A673 (cell line): ENCODE data around the gene CRNN. TPM values are rescaled to one million over a fixed set of nuclear protein-coding genes. Genes with fewer than 3 reads are reported as not detected.

Experiments used
- BruUV-seq: library from RNA; stranded (reverse); fragments of 400-500 nt; replicated peaks from 2 replicates; lab custom pipeline; 2021; lab: Mats Ljungman, UMichigan
- CTCF ChIA-PET: fragments of 300-600 bp; sonication (Branson Sonifier 250); formaldehyde crosslinking; loops from one replicate; lab custom pipeline; 2022; ENCODE audit warnings: antibody characterized with exemption; lab: Charles Lee
- POLR2A ChIA-PET: fragments of 300-600 bp; sonication (Branson Sonifier 250); formaldehyde crosslinking; loops from one replicate; lab custom pipeline; 2022; ENCODE audit warnings: antibody characterized with exemption; ENCODE audit not compliant: low non-redundant PET; lab: Charles Lee
- DNase-seq: peaks from one replicate; pipeline ENCODE4 v3.0.0-alpha.2; 2015; ENCODE audit warnings: low spot score
- H3K27ac ChIP-seq: fragments of 200-600 bp; sonication (generic); 2 replicates; pipeline ENCODE4 v1.5.1; 2016; ENCODE audit warnings: mixed run types, low read depth, mild to moderate bottlenecking, mixed read lengths, antibody characterized with exemption, low read length; ENCODE audit not compliant: poor library complexity, severe bottlenecking
- H3K27me3 ChIP-seq: fragments of 200-600 bp; sonication (generic); replicated peaks from 2 replicates; pipeline ENCODE4 v1.6.1; 2017; ENCODE audit warnings: mixed run types, low read depth, mild to moderate bottlenecking, mixed read lengths, antibody characterized with exemption, low read length; ENCODE audit not compliant: insufficient read depth, poor library complexity
- H3K36me3 ChIP-seq: fragments of 200-600 bp; sonication (generic); 2 replicates; pipeline ENCODE4 v1.6.1; 2016; ENCODE audit warnings: mixed run types, mild to moderate bottlenecking, mixed read lengths, antibody characterized with exemption, low read length; ENCODE audit not compliant: insufficient read depth, poor library complexity, severe bottlenecking
- H3K4me1 ChIP-seq: fragments of 200-600 bp; sonication (generic); 2 replicates; pipeline ENCODE4 v1.6.1; 2017; ENCODE audit warnings: mixed run types, mild to moderate bottlenecking, mixed read lengths, antibody characterized with exemption, low read length; ENCODE audit not compliant: insufficient read depth, poor library complexity, severe bottlenecking
- H3K4me3 ChIP-seq: fragments of 200-600 bp; sonication (generic); 2 replicates; pipeline ENCODE4 v1.5.1; 2016; ENCODE audit warnings: low read depth, mixed run types, mild to moderate bottlenecking, mixed read lengths, low read length; ENCODE audit not compliant: poor library complexity, severe bottlenecking
- H3K9me3 ChIP-seq: fragments of 200-600 bp; sonication (generic); 2 replicates; pipeline ENCODE4 v1.6.1; 2016; ENCODE audit warnings: mixed run types, low read depth, mild to moderate bottlenecking, mixed read lengths, antibody characterized with exemption, low read length; ENCODE audit not compliant: poor library complexity, severe bottlenecking
- CTCF ChIP-seq: fragments of 300-800, 200-600 bp; sonication (generic); conservative IDR thresholded peaks from 2 replicates; pipeline ENCODE4 v1.5.1; 2017; ENCODE audit warnings: low read depth, mild to moderate bottlenecking, antibody characterized with exemption, low read length, moderate library complexity, mixed read lengths
- EZH2 ChIP-seq: fragments of 200-600 bp; sonication (generic); IDR thresholded peaks from 2 replicates; pipeline ENCODE4 v1.6.1; 2017; ENCODE audit warnings: borderline replicate concordance, low read depth, mild to moderate bottlenecking, mixed read lengths, antibody characterized with exemption, low read length; ENCODE audit not compliant: poor library complexity, severe bottlenecking
- intact Hi-C: fragments of 100-400 bp; cut with micrococcal nuclease; formaldehyde crosslinking; loops from one replicate; pipeline ENCODE4 v1.10.0; 2022; ENCODE audit not compliant: unreplicated experiment
- total RNA-seq: library from RNA; stranded (reverse); gene quantifications from 2 replicates; pipeline ENCODE4 v1.2.3, GENCODE V29; 2021

CRNN gene
- total RNA-seq, 1 experiment from 2014 or later, result not detected

DNA sequence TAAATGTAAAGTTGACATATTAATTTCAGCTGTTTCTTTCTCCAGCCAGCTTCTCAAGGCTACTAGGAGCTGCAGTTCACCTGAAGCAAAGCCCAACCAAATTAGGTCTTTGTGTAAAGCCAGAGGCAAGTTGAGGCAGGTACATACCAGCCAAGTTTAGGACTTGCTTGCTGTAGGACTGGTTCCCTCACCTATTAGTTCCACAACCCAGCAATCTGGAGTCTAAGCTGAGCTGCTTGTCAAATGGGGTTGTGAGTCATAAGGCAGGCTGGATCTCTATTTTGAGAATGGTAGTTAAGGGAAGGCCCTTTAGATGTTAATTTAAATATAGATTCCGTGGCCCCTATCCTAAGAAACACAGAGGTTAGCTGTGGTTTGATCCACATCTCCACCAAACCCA lies 46.6 kb downstream of the CRNN start:
- CTCF ChIA-PET, result no interaction called here
- intact Hi-C loops, result no loop called here
- DNase-seq, result no peak
- H3K27ac ChIP-seq, result no peak overlapping the region
- H3K36me3 ChIP-seq, result no peaks in the 10 kb centered on the region
- BruUV-seq, result no TSS peak
- no peaks in the 10 kb centered on the region for H3K9me3 ChIP-seq
- no peaks in the 10 kb centered on the region for H3K4me1 ChIP-seq
- H3K4me3 ChIP-seq, result no peak overlapping the region
- peaks cover 3% of the 10 kb centered on the region for H3K27me3 ChIP-seq
- POLR2A ChIA-PET, result no interaction called here
- TF ChIP-seq CTCF (no peak), EZH2 (no peak)

DNA sequence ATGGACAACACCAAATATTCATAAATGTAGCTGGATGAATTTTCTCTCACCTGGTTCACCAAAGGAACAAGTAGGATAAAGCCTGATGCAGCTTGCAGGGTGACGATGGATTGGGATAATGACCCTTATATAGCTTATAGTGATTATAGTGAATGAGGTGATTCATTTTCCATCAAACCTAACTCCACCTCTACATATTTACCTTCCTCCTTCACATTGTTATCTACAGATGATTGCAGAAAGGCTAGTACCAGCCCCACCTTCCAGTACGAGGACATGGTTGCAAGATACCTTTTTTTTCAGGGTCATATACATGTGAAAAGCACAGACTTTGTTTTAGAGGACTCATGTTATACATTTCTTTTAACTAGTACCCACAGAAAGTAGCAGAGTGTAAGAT lies 54.2 kb downstream of the CRNN start, which contains the start of gene FLG2:
Gene FLG2 (minus strand): TSS at position 101 of the 400 bp plus-strand sequence. CDS start 1,122 bp downstream, outside the sequence.
- H3K27ac ChIP-seq, result no peak within 1 kb of the TSS
- no peak within 1 kb of the TSS for H3K4me3 ChIP-seq
- no peaks in the 10 kb centered on the region for H3K9me3 ChIP-seq
- CTCF ChIA-PET, result no interaction called here
- H3K4me1 ChIP-seq, result no peaks in the 10 kb centered on the region
- H3K36me3 ChIP-seq, result no peaks in the 10 kb centered on the region
- POLR2A ChIA-PET, result no interaction called here
- BruUV-seq, result no TSS peak
- intact Hi-C loops, result no loop called here
- DNase-seq, result no peak
- TF ChIP-seq CTCF (no peak), EZH2 (no peak)
- H3K27me3 ChIP-seq, result no peaks in the 10 kb centered on the region

Other genes with a start within 250 kb of the CRNN start
- not detected in 2 replicates for gene HRNR, start 190.1 kb downstream of the CRNN start, total RNA-seq
- not detected in 2 replicates for gene FLG, start 89.0 kb downstream of the CRNN start, total RNA-seq
- gene FLG2, start 54.3 kb downstream of the CRNN start, total RNA-seq, result not detected in 2 replicates
- not detected in 2 replicates for gene LCE5A, start 96.5 kb upstream of the CRNN start, total RNA-seq
- gene CRCT1, start 100.2 kb upstream of the CRNN start, total RNA-seq, result not detected in 2 replicates
- gene LCE3E, start 152.5 kb upstream of the CRNN start, total RNA-seq, result not detected in 2 replicates
- not detected in 2 replicates for gene LCE3D, start 166.3 kb upstream of the CRNN start, total RNA-seq
- gene LCE3C, start 186.0 kb upstream of the CRNN start, total RNA-seq, result not detected in 2 replicates
- not detected in 2 replicates for gene LCE3B, start 199.5 kb upstream of the CRNN start, total RNA-seq
- gene LCE3A, start 208.8 kb upstream of the CRNN start, total RNA-seq, result not detected in 2 replicates
- not detected in 2 replicates for gene LCE2D, start 249.1 kb upstream of the CRNN start, total RNA-seq